Erythroblast (primary cell): ENCODE results near the gene STX11.

ENCODE experiments used
- DNase-seq, 2 experiments: peaks; one replicate each; lab custom pipeline; 2025; lab: John Stamatoyannopoulos, UW
- GATA1 ChIP-seq: IDR thresholded peaks from 2 replicates; pipeline ENCODE4 v1.6.1; 2011; ENCODE audit warnings: low read depth, mild to moderate bottlenecking, control low read depth, low read length, moderate library complexity
- POLR2A ChIP-seq: IDR thresholded peaks from 2 replicates; pipeline ENCODE4 v1.6.1; 2011; ENCODE audit warnings: mild to moderate bottlenecking, low read length

STX11 gene

DNA sequence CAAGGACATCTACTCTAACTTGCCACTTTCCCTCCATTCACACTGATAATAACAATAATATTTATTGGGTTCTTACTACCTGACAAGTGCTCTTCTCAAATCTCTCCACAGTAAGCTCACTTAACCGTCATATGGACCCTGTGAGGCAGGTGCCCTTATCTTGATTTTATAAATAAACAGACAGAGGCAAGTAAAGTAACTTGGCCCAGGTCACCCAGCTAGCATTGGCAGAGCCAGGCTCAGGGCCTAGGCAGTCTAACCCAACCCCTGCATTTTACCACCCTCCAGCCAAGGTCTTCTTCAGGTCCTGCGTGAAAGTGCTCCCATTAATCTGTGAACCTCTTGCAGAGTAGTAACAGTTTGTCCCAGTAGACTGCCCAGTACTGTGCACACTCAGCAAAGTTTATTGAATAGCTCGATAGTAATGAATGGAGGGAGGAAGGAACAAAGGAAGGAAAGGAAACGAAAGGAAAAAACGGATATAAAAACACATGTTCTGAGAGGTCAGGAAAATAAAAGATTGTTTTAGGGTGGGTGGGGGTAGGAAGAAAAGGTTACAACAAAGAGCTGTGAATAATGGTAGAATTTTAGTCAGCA, 17.0 kb upstream of the STX11 start:
- no peak for TF ChIP-seq POLR2A
- no peak for TF ChIP-seq GATA1
- DNase-seq = no peak

DNA sequence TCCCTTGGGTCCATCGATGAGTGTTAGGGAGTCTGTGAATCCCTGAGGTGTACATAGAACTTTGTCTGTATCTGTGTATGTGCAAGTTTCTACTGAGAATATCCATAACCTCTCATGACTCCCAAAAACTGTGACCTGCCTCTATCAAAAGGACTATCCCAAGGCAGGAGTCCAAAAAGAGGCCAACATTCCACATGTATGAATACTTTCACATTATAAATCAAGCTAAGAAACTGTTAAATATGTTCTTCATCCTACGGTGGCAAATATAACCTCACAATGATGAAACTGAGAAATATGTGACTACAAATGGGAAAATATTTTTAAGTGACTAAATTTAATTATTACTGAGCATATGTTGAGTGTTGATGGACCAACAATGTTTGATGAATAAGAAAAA, 16.1 kb upstream of the STX11 start:
- TF ChIP-seq POLR2A (no peak), GATA1 (no peak)

GRCh38 chr6:144134737-144135136, 15.6 kb upstream of the STX11 start:
- DNase-seq = no peak
- no peak for TF ChIP-seq GATA1

More for the DNA sequence above, 16.1 kb upstream of the STX11 start:
- DNase-seq = no peak

GRCh38 chr6:144138542-144138941, 11.8 kb upstream of the STX11 start:
- TF ChIP-seq GATA1 (no peak), POLR2A (no peak)
- no peak for DNase-seq

DNA sequence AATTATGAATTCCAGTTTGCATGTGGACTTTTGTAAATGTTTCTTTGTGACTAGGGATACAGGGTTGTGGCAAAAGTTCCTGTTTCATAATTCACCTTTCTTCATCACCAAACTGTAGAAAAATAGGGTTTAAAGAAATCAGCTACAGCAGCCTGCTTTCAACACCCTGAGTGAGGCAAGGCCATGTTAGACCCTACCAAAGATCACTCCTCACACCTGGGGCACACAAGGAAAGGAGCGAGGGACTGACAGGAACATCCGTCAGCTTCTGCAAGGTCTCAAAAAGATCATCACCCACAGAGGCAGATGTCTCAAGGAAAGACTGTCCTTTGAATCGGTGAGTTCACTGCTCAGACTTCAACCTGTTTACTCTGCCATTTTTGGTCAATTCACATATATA, 10.5 kb upstream of the STX11 start:
- DNase-seq = no peak
- no peak for TF ChIP-seq GATA1
- no peak for TF ChIP-seq POLR2A

GRCh38 chr6:144140867-144141266, 9.4 kb upstream of the STX11 start:
- no peak for DNase-seq
- TF ChIP-seq POLR2A (no peak), GATA1 (no peak)

GRCh38 chr6:144141470-144141869, 8.8 kb upstream of the STX11 start:
- no peak for DNase-seq
- TF ChIP-seq GATA1 (no peak), POLR2A (no peak)

- DNase-seq = no peak
- no peak for TF ChIP-seq GATA1
- no peak for TF ChIP-seq POLR2A
Measured at GRCh38 chr6:144143106-144143505, 7.2 kb upstream of the STX11 start.

DNA sequence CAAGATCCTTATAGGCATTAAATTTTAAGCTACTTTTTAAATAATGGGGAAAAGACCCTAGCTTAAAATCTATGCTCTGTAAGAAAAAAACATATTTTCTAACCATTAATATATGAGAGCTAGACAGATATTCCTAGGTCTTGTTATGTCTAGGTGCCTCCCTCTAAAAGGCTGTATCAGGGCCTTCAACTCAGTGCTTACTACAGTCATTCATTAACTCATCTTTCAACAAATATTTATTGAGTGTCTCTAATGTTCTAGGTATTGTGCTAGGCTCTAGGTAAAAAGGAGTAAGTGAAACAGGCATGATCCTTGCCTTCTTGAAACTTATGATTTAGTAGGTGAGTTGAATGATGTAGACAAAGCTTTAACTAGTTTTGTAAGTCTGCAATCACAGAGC, 6.4 kb upstream of the STX11 start:
- no peak for TF ChIP-seq GATA1
- no peak for TF ChIP-seq POLR2A

GRCh38 chr6:144144996-144145395, 5.3 kb upstream of the STX11 start:
- no peak for DNase-seq
- no peak for TF ChIP-seq POLR2A
- no peak for TF ChIP-seq GATA1

More for the DNA sequence above, 6.4 kb upstream of the STX11 start:
- DNase-seq = no peak

DNA sequence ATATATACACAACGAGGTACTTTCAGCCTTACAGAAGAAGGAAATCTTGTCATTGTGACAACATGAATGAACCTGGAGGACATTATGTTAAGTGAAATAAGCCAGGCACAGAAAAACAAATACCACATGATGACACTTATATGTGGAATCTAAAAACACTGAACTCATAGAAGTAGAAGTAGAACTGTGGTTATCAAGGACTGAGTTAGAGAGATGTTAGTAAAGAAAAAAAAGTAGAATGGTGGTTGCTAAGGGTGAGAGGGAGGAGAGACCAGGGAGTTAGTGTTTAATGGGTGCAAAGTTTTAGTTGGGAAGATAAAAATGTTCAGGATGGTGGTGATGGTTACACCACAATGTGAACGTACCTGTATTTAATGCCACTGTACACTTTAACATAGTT, 4.8 kb upstream of the STX11 start:
- no peak for DNase-seq

GRCh38 chr6:144148886-144149285, 1.4 kb upstream of the STX11 start:
- DNase-seq = no peak
- TF ChIP-seq POLR2A (no peak), GATA1 (no peak)

More for the DNA sequence above, 4.8 kb upstream of the STX11 start:
- TF ChIP-seq GATA1 (no peak), POLR2A (no peak)

DNA sequence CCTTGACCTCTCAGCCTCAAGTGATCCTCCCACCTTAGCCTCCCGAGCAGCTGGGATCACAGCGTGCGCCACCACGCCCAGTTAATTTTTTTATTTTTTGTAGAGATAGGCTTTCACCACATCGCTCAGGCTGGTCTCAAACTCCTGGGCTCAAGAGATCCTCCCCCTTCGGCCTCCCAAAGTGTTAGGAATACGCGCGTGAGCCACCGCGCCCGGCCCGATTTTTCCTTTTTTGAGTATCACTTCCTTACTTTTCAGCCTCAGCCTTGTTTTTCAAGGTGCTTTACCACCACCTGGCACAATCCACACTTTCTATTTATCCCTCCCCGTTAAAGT, 791 bp upstream of the STX11 start:
- TF ChIP-seq GATA1 (no peak), POLR2A (no peak)
- DNase-seq = no peak

- TF ChIP-seq POLR2A (peak; percentile 60), GATA1 (no peak)
- peak; percentile 39 to 45 for DNase-seq
Measured at GRCh38 chr6:144150710-144151657, 667 bp downstream of the STX11 start.
